GM21515 (cell line): ENCODE results near the gene ANO10.
"Not testable (repeated sequence)": the region's sequence is repeated elsewhere in the genome, so short reads cannot be mapped to it uniquely, and the experiment has no call there.

Source experiments
- ATAC-seq: cut with Tn5 transposase; IDR thresholded peaks from one replicate; pipeline ENCODE4 v1.9.1; 2021; ENCODE audit not compliant: unreplicated experiment

Gene ANO10

GRCh38 chr3:43621656-43622432, at the start of gene ANO10:
TSS of gene ANO10 (minus strand) at chr3:43622011. CDS start at chr3:43605852, 16,159 bp downstream.
- ATAC-seq: peak; percentile 97

DNA sequence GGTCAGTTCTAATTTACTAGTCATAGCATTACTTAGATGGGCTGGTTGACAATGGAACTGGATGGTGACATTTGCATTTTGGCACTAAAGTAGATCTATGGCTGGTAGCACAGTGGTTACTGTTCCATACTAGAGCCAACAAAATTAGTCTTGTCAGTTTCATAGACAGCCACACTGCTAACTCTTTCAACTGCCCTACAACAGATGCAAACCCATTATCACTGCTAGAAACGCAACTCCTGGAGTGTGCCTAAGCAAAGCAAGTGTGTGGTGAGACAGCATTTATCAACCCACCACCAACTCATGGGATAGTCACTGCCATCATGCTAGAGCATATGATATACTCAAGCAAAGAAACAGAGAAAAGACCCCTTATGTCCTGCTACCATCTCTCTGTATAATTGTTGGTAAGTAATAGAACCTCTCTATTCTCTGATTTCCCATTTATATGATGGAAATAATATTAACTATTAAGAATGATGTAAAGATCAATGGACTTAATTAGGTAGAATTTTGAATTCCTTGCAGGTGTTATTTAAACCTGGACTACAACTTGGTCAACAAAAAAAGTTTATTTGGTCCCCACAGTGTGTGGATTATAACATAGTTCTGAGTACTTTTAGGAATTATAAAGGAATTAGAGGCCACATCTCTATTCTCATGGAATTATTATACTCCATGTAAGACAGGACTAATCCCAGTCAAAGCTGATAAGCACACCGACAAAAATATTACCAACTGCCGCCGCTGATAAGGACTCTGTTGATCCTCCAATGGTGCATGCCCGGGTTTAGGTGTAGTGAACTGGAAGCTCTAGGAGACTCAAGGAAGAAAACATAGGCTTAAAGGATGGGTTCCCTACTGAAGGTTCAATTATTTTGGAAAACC, 49.1 kb upstream of the ANO10 start:
- ATAC-seq: no peak

- not testable (repeated sequence) for ATAC-seq
Observed at GRCh38 chr3:43665011-43665410, 43.2 kb upstream of the ANO10 start.

GRCh38 chr3:43661376-43661775, 39.6 kb upstream of the ANO10 start:
- not testable (repeated sequence) for ATAC-seq

GRCh38 chr3:43659250-43659880, 37.6 kb upstream of the ANO10 start:
- no peak for ATAC-seq

GRCh38 chr3:43656390-43656789, 34.6 kb upstream of the ANO10 start:
- not testable (repeated sequence) for ATAC-seq

- ATAC-seq: no peak
Observed at GRCh38 chr3:43650345-43650744, 28.5 kb upstream of the ANO10 start.

GRCh38 chr3:43649365-43649968, 27.7 kb upstream of the ANO10 start:
- ATAC-seq: no peak

DNA sequence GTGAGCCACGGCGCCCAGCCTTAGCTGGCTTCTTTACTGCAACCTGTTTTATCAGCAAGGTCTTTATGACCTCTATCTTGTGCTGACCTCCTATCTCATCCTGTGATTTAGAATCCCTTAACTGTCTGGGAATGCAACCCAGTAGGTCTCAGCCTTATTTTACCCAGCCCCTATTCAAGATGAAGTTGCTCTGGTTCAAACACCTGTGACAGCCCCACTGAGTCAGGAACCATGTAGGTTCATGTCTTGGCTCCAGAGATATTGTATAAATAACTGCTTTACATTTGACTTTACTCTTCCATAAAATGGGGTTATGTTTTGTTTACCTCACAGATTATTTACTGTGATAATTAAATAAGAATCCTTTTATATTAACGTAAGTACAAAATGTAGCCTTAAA, 27.1 kb upstream of the ANO10 start:
- no peak for ATAC-seq

GRCh38 chr3:43647331-43648166, 25.7 kb upstream of the ANO10 start:
- no peak for ATAC-seq

GRCh38 chr3:43644443-43644842, 22.6 kb upstream of the ANO10 start:
- no peak for ATAC-seq

DNA sequence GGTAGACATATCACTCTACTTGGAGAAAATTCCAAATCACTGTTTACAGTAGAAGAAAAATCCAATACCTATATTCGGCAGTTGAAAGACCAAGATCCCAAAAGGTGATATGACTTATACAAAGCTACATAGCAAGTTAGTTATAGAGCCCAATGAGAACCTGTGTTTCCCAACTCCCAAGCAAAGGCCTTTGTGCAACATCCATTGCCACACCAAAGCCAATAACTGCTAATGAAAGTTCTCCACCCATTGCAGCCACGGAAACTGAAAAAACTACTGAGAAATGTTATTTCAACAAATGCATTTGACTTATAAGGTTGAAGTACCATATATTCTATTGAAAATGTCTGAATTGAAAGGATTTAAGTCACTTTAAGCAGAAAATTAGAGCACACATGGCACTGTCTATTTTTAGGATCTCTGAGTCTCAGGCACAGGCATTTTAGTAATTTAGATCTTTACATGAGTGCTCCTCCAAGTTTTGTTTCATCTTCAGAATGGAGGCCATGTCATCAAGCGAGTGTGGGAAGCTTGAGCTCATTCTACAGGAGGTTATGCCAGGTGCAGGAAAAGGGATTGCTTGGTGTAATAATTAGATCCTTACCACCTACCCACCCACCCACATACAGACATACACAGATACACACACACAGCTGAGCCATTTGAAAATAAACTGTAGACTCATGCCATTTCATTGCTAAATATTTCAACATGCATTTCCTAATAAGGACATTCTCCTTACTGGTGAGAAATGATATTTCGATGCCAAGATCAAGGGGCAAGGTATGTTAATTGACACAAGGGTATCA, 19.7 kb upstream of the ANO10 start:
- no peak for ATAC-seq

DNA sequence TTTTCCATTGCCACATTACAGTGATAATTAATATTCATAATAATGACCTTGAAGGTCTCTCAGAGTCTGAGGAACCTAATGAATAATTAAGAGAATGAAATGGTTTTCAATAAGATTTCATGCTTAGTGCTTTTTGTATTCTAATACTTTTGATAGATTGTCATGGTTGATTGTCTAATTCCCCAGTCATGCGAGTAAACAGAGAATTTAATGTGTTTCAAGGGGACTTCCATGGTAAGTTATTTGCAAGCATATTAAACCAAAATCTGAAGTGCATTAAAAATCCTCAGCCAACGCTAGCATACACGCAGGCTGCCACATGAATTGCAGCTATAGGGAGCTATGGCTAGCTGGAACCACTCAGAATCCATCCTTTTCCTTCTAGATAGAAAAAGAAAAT, 18.9 kb upstream of the ANO10 start:
- no peak for ATAC-seq

DNA sequence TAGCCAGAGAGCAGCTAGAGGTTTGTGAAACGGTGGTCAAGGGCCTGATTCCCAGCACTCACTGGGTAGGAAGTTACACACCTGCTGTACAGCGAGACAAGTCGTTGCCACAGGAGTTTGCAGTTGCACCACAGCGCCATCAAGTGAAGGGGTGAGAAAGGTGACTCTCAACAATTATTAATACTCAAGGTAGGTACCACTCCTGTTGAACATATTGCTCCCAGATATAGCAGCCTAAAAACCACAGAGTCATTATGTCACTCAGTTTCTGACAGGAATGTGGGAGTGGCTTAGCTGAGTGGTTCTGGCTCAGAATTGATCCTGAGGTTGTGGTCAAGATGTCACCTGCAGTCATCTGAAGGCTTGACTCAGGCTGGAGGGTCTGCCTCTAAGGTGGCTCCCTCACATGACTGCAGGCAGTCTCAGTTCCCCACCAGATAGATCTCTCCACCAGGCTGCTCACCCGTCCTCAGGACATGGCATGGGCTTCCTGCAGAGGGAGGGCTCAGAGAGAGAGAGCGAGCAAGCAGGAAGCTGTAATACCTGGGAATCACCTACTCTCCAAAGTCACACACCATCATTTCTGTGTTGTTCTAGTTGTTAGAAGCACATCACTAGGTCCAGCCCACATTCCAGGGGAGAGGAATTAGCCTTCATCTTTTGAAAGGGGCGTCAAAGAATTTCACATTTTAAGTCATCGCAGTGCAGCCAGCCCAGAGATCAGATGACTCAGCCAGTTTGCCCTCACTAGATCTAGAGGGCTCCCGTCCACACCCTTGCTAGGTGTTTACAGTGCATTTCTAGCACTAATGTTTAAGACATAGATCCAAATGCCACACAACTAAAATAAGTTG, 17.0 kb upstream of the ANO10 start:
- no peak for ATAC-seq

GRCh38 chr3:43637702-43638101, 15.9 kb upstream of the ANO10 start:
- ATAC-seq: no peak

GRCh38 chr3:43632986-43633385, 11.2 kb upstream of the ANO10 start:
- no peak for ATAC-seq

- no peak for ATAC-seq
Observed at GRCh38 chr3:43632269-43632733, 10.5 kb upstream of the ANO10 start.

DNA sequence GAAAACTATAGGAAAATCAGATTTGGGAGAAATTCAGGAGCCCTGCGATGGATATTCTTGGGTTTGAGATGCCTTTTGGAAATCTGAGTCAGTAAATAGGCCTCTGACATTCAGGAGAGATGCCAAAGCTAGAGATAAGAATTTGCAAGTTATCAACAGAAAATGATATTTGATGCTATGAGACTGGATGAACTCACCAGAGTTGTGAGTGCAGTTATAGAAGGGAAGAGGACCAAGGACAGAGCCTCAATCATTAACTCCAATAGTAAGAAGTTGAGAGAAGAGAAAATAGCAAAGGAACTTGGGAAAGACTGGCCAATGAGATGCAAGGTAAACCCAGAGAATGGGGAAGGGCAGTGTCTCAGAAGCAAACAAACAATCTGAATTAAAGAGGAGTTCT, 7.9 kb upstream of the ANO10 start:
- ATAC-seq: no peak
